GM21447 (cell line): ENCODE measurements around the gene S100A14.
"Not testable (repeated sequence)": the region's sequence is repeated elsewhere in the genome, so short reads cannot be mapped to it uniquely, and the experiment has no call there.

Experiments used
- ATAC-seq: cut with Tn5 transposase; IDR thresholded peaks from one replicate; pipeline ENCODE4 v1.9.1; 2021; ENCODE audit not compliant: unreplicated experiment

Gene S100A14

GRCh38 chr1:153616144-153616916 is at the start of gene S100A14:
Gene S100A14, minus strand, starts transcription at chr1:153616325. Its CDS starts 467 bp downstream, at chr1:153615858.
- ATAC-seq = no peak

GRCh38 chr1:153663211-153663610 is 47.1 kb upstream of the S100A14 start:
- ATAC-seq = no peak

- ATAC-seq = no peak
Observed at GRCh38 chr1:153662269-153662668, 46.1 kb upstream of the S100A14 start.

GRCh38 chr1:153661111-153661708 is 45.1 kb upstream of the S100A14 start:
- no peak for ATAC-seq

GRCh38 chr1:153659656-153660055 is 43.5 kb upstream of the S100A14 start:
- no peak for ATAC-seq

- no peak for ATAC-seq
Observed at GRCh38 chr1:153659175-153659534, 43.0 kb upstream of the S100A14 start.

GRCh38 chr1:153658400-153659174 is 42.5 kb upstream of the S100A14 start, which contains the start of gene SNAPIN:
Gene SNAPIN, plus strand, starts transcription at chr1:153658703. Its CDS starts 41 bp downstream, at chr1:153658744.
- peak; percentile 89 for ATAC-seq

- ATAC-seq = no peak
Observed at GRCh38 chr1:153655333-153655732, 39.2 kb upstream of the S100A14 start.

GRCh38 chr1:153652805-153653500 is 36.8 kb upstream of the S100A14 start:
- ATAC-seq = no peak

- ATAC-seq = no peak
Observed at GRCh38 chr1:153651771-153652170, 35.6 kb upstream of the S100A14 start.

- no peak for ATAC-seq
Observed at GRCh38 chr1:153649863-153650235, 33.7 kb upstream of the S100A14 start.

GRCh38 chr1:153649137-153649862 is 33.2 kb upstream of the S100A14 start:
- ATAC-seq = no peak

- ATAC-seq = no peak
Observed at GRCh38 chr1:153648000-153648643, 32.0 kb upstream of the S100A14 start.

- no peak for ATAC-seq
Observed at GRCh38 chr1:153647346-153647714, 31.2 kb upstream of the S100A14 start.

GRCh38 chr1:153646672-153647345 is 30.7 kb upstream of the S100A14 start:
- no peak for ATAC-seq

- no peak for ATAC-seq
Observed at GRCh38 chr1:153643816-153644215, 27.7 kb upstream of the S100A14 start.

GRCh38 chr1:153643100-153643499 is 27.0 kb upstream of the S100A14 start:
- no peak for ATAC-seq

- no peak for ATAC-seq
Observed at GRCh38 chr1:153642161-153642560, 26.0 kb upstream of the S100A14 start.

- no peak for ATAC-seq
Observed at GRCh38 chr1:153640861-153641260, 24.7 kb upstream of the S100A14 start.

- not testable (repeated sequence) for ATAC-seq
Observed at GRCh38 chr1:153640213-153640612, 24.1 kb upstream of the S100A14 start.
